ENCODE measurements around the gene TYK2.

DNA sequence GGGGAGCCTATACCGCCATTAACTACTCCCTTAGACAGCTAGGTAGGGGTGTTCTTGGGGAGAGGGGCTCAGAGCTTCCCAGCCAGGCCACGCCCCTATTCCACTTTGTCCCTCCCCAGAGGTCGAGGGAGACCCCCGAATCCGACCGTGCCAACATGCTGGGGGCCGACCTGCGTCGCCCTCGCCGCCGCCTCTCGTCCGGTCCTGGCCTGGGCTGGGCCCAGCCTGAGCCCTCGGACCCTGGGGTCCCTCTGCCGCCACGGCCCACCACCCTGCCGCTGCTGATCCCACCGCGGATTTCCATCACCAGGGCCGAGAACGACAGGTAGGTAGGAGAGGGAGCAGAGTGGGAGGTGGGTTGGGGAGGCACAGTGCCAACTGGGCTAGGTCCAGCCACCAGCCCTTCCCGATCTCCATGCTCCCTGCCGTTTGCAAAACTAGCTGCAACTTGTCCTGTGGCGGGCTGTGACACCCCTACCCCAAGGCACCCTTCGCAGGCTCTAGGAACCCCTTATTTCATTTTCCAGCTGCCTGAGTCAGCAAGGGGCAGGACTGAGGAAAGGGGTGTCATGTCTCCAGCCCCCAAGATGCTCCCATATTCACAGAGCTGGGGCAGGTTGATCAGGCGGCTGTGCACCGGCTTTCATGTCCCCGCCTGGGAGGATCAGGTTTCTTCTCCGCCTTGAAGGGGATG, 37.3 kb upstream of the TYK2 start:
- TF ChIP-seq, protein P1, sequence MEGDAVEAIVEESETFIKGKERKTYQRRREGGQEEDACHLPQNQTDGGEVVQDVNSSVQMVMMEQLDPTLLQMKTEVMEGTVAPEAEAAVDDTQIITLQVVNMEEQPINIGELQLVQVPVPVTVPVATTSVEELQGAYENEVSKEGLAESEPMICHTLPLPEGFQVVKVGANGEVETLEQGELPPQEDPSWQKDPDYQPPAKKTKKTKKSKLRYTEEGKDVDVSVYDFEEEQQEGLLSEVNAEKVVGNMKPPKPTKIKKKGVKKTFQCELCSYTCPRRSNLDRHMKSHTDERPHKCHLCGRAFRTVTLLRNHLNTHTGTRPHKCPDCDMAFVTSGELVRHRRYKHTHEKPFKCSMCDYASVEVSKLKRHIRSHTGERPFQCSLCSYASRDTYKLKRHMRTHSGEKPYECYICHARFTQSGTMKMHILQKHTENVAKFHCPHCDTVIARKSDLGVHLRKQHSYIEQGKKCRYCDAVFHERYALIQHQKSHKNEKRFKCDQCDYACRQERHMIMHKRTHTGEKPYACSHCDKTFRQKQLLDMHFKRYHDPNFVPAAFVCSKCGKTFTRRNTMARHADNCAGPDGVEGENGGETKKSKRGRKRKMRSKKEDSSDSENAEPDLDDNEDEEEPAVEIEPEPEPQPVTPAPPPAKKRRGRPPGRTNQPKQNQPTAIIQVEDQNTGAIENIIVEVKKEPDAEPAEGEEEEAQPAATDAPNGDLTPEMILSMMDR (IDR thresholded peaks at IDR 0.05) = no peak
- no peak for TF ChIP-seq POLR2A (IDR thresholded peaks at IDR 0.05)
